Activated CD4-positive, alpha-beta T cell treated with anti-CD3 and anti-CD28 coated beads, Interleukin-2, amount 10 ng/mL, durations not matched to agents 24 days and 14 days (primary cell): ENCODE measurements around the gene CLIC3. TPM values are rescaled to one million over a fixed set of nuclear protein-coding genes. Genes with fewer than 3 reads are reported as not detected.

ENCODE experiments used
- DNase-seq: peaks from one replicate; pipeline ENCODE4 v3.0.0; 2022
- H3K27ac Mint-ChIP-seq: one replicate; pipeline ENCODE4 v1.8.0; 2022; ENCODE audit warnings: mild to moderate bottlenecking, mixed read lengths
- H3K27me3 Mint-ChIP-seq: one replicate; pipeline ENCODE4 v1.8.0; 2022; ENCODE audit warnings: mixed read lengths
- H3K36me3 Mint-ChIP-seq: one replicate; pipeline ENCODE4 v1.8.0; 2022; ENCODE audit warnings: low read depth, mild to moderate bottlenecking, mixed read lengths
- H3K4me1 Mint-ChIP-seq: one replicate; pipeline ENCODE4 v1.8.0; 2021; ENCODE audit warnings: mixed read lengths
- H3K4me3 Mint-ChIP-seq: one replicate; pipeline ENCODE4 v1.8.0; 2022; ENCODE audit warnings: mild to moderate bottlenecking, moderate library complexity, mixed read lengths
- H3K9me3 Mint-ChIP-seq: one replicate; pipeline ENCODE4 v1.8.0; 2021; ENCODE audit warnings: mixed read lengths
- intact Hi-C: fragments of 100-400 bp; cut with micrococcal nuclease; formaldehyde crosslinking; loops from one replicate; pipeline ENCODE4 v1.15.1; 2023
- total RNA-seq: library from RNA; stranded (reverse); gene quantifications from 2 replicates; pipeline ENCODE4 v1.2.3, GENCODE V29; 2022

Gene CLIC3
- total RNA-seq, 1 donor from 2014 or later = not detected

DNA sequence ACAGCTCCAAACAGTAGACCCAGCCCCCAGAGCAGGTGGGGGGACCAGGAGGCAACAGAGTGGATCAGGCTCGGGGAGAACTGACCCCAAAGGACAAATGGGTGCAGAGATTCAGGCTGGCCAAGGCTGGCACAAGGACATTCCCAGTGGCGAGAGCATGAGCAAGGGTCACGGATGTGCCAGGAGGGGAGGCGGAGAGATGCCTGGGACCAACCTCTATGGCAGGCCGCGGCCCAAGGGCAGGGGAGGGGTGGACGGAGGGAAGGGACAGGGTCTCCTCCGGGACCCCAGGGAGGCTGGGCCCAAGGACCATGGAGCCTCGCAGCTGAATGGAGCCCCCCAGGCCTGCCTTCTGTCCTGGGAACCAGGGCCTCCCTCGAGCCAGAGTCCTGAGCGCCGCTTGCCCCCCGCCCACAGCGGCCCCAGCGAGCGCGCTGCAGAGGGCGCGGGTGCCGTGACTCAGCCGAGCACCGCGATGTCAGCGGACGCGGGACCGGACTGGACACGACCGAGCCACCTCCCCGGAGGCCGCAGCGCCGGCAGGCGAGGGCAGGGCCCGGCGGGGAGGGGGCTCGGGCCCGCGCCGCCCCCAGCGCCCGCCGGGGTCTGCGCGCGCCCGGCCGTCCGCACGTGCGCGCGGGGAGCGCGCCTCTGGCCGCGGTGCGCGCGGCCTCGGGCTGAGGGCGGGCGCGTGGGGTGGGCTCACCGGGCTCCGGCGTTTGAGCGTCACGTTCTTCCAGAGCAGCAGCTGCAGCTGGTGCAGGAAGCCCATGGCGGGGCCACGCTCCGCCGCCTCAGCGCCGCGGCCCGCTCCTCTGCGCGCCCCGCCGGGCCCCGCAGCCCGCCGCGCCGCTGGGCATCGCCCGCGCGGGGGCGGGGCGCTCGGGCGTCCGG is 31.2 kb upstream of the CLIC3 start, which contains the start of gene ABCA2:
TSS of gene ABCA2 (minus strand) at position 869 of the 894 bp plus-strand sequence. CDS start at position 772, 97 bp downstream.
- Mint-ChIP-seq H3K27ac (peak within 1 kb of the TSS; percentile 78), H3K9me3 (no peaks in the 10 kb centered on the region), H3K4me3 (peak within 1 kb of the TSS; percentile 81), H3K4me1 (peaks cover 31% of the 10 kb centered on the region), H3K27me3 (peaks cover 2% of the 10 kb centered on the region), H3K36me3 (no peaks in the 10 kb centered on the region)
- DNase-seq = no peak
- intact Hi-C loops = loop anchor here (2.0 kb wide), 1 partner anchor 37 kb away; no protein-coding TSS in a partner anchor

GRCh38 chr9:137026828-137027227 is 30.5 kb upstream of the CLIC3 start:
- intact Hi-C loops = no loop called here
- peak; percentile 65 for DNase-seq
- peak overlapping the region; percentile 78 for H3K27ac Mint-ChIP-seq
- H3K9me3 Mint-ChIP-seq = no peaks in the 10 kb centered on the region
- H3K4me1 Mint-ChIP-seq = peaks cover 29% of the 10 kb centered on the region
- no peaks in the 10 kb centered on the region for H3K36me3 Mint-ChIP-seq
- H3K4me3 Mint-ChIP-seq = peak overlapping the region; percentile 81
- H3K27me3 Mint-ChIP-seq = peaks cover 2% of the 10 kb centered on the region

DNA sequence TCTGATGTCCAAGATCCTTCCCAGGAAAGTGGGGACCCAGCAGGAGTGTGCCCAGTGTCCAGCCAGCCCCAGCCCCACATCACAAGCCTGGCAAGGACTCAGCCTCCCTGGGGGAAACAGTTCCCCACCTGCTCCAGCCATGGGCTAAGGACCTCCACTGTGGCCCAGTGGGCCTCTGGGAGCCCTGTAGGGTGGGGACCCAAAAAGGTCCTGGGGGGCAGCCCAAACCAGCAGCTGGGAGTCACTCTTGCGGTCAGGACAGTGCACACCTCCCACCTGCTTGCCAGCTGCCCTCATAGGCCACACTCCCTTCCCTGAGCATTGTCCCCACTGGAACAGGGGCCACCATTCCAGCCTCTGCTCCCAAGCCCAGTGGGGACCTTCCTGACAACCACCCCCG is 30.0 kb upstream of the CLIC3 start:
- H3K4me3 Mint-ChIP-seq = no peak overlapping the region
- DNase-seq = no peak
- peaks cover 2% of the 10 kb centered on the region for H3K27me3 Mint-ChIP-seq
- H3K36me3 Mint-ChIP-seq = no peaks in the 10 kb centered on the region
- H3K9me3 Mint-ChIP-seq = no peaks in the 10 kb centered on the region
- intact Hi-C loops = no loop called here
- peaks cover 27% of the 10 kb centered on the region for H3K4me1 Mint-ChIP-seq
- no peak overlapping the region for H3K27ac Mint-ChIP-seq

GRCh38 chr9:137025517-137025966 is 29.2 kb upstream of the CLIC3 start:
- no peaks in the 10 kb centered on the region for H3K36me3 Mint-ChIP-seq
- peaks cover 2% of the 10 kb centered on the region for H3K27me3 Mint-ChIP-seq
- H3K4me1 Mint-ChIP-seq = peaks cover 23% of the 10 kb centered on the region
- no peak for DNase-seq
- H3K27ac Mint-ChIP-seq = no peak overlapping the region
- H3K4me3 Mint-ChIP-seq = no peak overlapping the region
- no peaks in the 10 kb centered on the region for H3K9me3 Mint-ChIP-seq
- intact Hi-C loops = no loop called here

DNA sequence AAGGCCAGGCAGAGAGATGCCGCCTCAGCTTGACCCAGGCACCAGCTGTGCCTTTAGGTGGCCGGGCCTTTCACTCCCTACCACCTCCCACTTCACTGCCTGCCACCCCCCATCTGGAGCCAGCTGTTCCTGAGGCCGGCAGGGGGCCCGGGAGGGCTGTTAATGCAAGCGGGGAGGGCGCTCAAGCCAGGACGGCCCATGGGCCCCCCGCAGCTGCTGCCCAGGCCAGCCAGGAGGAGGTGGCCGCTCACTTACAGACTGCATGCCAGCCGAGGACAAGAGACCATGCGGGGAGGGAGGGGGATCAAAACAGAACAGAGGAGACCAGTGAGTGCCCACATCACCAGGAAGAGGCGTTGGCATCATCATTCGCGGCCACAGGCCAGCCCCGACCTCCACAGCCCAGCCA is 27.2 kb upstream of the CLIC3 start:
- Mint-ChIP-seq H3K4me1 (peaks cover 9% of the 10 kb centered on the region), H3K27me3 (peaks cover 2% of the 10 kb centered on the region), H3K4me3 (no peak overlapping the region), H3K36me3 (no peaks in the 10 kb centered on the region), H3K27ac (no peak overlapping the region), H3K9me3 (no peaks in the 10 kb centered on the region)
- no peak for DNase-seq
- intact Hi-C loops = no loop called here

DNA sequence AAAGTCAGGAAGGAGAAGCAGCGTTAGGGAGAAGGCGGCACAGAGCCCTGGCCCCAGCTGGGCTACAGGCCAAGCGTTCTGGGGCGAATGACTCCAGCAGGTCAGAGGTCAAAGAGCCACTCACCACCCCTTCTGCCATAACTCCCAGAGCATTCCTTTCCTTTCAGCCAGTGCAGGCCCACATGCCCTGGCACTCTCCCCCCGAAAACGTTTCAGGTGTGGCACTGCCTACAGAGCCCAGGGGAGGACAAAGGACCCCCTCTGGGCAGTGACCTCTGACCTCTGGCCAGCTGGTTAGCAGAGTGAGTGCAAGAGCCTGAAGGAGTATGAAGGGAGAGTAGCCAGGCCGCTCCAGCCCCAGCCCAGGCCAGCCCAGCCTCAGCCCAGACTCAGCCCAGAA is 26.8 kb upstream of the CLIC3 start:
- no peaks in the 10 kb centered on the region for H3K9me3 Mint-ChIP-seq
- no peak overlapping the region for H3K27ac Mint-ChIP-seq
- H3K4me1 Mint-ChIP-seq = peaks cover 9% of the 10 kb centered on the region
- intact Hi-C loops = no loop called here
- no peaks in the 10 kb centered on the region for H3K36me3 Mint-ChIP-seq
- DNase-seq = no peak
- H3K4me3 Mint-ChIP-seq = no peak overlapping the region
- H3K27me3 Mint-ChIP-seq = peaks cover 2% of the 10 kb centered on the region

DNA sequence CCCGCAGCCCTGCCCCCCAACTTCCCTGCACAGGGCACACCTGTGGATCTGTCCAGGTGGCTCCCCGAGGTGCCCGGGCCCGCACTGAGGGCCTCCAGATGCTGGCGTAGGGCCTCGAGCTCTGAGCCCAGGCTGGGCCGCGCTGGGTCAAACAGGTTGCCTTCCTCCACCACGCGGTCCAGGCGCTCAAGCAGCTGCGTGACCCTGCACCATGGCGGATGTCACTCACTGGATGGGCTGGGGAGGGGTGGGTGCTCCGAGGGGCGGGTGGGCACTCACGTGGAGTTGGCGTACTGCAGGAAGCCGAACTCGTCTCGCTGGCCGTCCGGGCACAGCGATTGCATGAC is 26.3 kb upstream of the CLIC3 start:
- Mint-ChIP-seq H3K9me3 (no peaks in the 10 kb centered on the region), H3K4me1 (peaks cover 9% of the 10 kb centered on the region), H3K36me3 (no peaks in the 10 kb centered on the region), H3K4me3 (no peak overlapping the region), H3K27ac (no peak overlapping the region), H3K27me3 (peaks cover 2% of the 10 kb centered on the region)
- intact Hi-C loops = loop anchor here (1.0 kb wide), 1 partner anchor 30 kb away; the partner anchor contains the start of gene PAXX
- no peak for DNase-seq

DNA sequence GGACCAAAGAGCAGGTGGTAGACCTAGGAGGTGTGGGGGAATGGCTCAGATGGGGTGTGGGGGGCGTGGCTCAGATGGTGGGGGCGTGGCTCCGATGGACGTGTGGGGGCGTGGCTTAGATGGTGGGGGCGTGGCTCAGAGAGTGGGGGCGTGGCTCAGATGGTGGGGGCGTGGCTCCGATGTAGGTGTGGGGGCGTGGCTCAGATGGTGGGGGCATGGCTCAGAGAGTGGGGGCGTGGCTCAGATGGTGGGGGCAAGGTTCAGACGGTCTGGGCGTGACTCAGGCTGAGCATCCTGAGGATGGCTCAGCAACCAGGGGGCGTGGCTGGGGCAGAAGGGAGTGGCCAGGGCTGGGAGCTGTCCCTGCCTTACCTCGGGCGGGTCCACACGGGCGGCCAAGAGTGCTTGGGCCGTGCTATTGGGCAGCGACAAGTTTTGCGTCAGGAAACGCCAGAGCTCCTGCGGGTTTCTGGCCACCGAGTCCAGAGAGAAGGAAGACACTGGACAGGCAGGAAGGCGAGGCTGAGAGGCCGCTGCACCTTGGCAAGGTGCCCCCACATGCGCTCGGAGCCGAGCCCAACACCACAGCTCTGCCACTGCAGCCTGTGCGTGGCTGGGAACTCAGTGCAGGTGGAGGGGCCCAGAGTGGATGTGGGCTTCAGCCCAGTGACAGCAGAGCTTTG is 25.8 kb upstream of the CLIC3 start:
- Mint-ChIP-seq H3K27ac (no peak overlapping the region), H3K27me3 (no peaks in the 10 kb centered on the region), H3K36me3 (no peaks in the 10 kb centered on the region), H3K4me3 (no peak overlapping the region), H3K4me1 (peaks cover 6% of the 10 kb centered on the region), H3K9me3 (no peaks in the 10 kb centered on the region)
- intact Hi-C loops = loop anchor here (1.0 kb wide), 1 partner anchor 30 kb away; the partner anchor contains the start of gene PAXX
- peak; percentile 91 for DNase-seq

GRCh38 chr9:137021568-137021978 is 25.2 kb upstream of the CLIC3 start:
- no peaks in the 10 kb centered on the region for H3K27me3 Mint-ChIP-seq
- H3K9me3 Mint-ChIP-seq = no peaks in the 10 kb centered on the region
- peaks cover 4% of the 10 kb centered on the region for H3K4me1 Mint-ChIP-seq
- H3K4me3 Mint-ChIP-seq = no peak overlapping the region
- no peak overlapping the region for H3K27ac Mint-ChIP-seq
- no peak for DNase-seq
- no peaks in the 10 kb centered on the region for H3K36me3 Mint-ChIP-seq
- intact Hi-C loops = no loop called here

GRCh38 chr9:137020771-137021567 is 24.6 kb upstream of the CLIC3 start:
- Mint-ChIP-seq H3K4me3 (no peak overlapping the region), H3K27me3 (no peaks in the 10 kb centered on the region), H3K27ac (no peak overlapping the region), H3K36me3 (no peaks in the 10 kb centered on the region), H3K4me1 (peaks cover 3% of the 10 kb centered on the region), H3K9me3 (no peaks in the 10 kb centered on the region)
- DNase-seq = no peak
- intact Hi-C loops = no loop called here

GRCh38 chr9:137019891-137020683 is 23.7 kb upstream of the CLIC3 start:
- H3K9me3 Mint-ChIP-seq = no peaks in the 10 kb centered on the region

GRCh38 chr9:137018761-137019559 is 22.6 kb upstream of the CLIC3 start:
- DNase-seq = no peak
- peaks cover 3% of the 10 kb centered on the region for H3K4me1 Mint-ChIP-seq
- intact Hi-C loops = no loop called here
- no peak overlapping the region for H3K4me3 Mint-ChIP-seq
- no peaks in the 10 kb centered on the region for H3K36me3 Mint-ChIP-seq
- H3K9me3 Mint-ChIP-seq = no peaks in the 10 kb centered on the region
- H3K27ac Mint-ChIP-seq = no peak overlapping the region
- no peaks in the 10 kb centered on the region for H3K27me3 Mint-ChIP-seq

More at GRCh38 chr9:137019891-137020683, 23.7 kb upstream of the CLIC3 start:
- Mint-ChIP-seq H3K27ac (no peak overlapping the region), H3K4me3 (no peak overlapping the region), H3K4me1 (peaks cover 3% of the 10 kb centered on the region), H3K36me3 (no peaks in the 10 kb centered on the region), H3K27me3 (no peaks in the 10 kb centered on the region)
- intact Hi-C loops = no loop called here
- no peak for DNase-seq
